Measurements from ENCODE around the gene LRCH1.
"Not testable (repeated sequence)": the region's sequence is repeated elsewhere in the genome, so short reads cannot be mapped to it uniquely, and the experiment has no call there.

Gene LRCH1

DNA sequence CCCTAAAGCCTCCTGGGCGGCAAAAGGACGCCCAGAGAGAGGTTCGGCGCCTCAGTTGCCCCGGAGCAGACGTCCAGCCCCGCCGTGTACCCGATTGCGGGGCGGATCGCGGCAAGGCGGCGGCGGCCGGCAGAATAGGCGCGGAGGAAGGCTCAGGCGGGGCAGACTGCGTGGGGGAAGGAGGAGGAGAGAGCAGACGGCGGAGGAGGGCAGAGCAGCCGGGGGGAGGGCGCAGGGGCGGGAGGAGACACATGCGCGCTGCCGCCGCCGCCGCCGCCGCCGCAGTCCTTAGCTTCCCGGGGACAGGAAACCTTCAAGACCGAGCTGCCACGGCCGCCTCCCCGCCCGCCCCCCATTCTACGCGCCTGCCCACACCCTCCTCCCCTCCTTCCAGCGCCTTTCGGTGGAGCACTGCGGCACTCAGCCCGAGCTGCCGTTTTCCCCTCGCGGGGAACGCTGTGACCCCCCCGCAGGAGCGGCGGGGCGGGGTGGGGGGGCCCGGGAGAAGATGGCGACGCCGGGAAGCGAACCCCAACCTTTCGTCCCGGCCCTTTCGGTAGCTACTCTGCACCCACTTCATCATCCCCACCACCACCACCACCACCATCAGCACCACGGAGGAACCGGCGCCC lies at the start of gene LRCH1:
Gene LRCH1, plus strand, starts transcription at position 282 of the 632 bp plus-strand sequence. Its CDS starts 227 bp downstream, at position 509.
- DNase-seq, result peak; percentile 88
- ATAC-seq, result peak; percentile 83

DNA sequence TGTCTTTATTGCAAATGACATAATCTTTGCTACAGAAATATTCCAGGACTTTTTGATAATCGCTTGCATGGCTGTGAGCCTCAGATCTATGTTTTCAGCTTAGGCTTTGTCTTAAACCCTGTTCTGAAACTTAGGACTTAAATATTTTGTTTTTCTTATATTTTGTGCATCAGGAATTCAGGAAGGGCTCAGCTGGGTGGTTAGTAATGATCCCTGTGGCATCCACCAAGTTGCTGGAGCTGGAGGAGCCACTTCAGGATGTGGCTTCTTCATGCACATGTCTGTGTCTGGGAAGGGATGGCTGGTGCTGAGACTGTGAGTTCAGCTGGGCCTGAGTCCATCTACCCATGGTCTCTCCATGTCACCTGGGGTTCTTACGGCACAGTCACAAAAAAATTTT lies 48.9 kb upstream of the LRCH1 start:
- ATAC-seq, result no peak

GRCh38 chr13:46507981-46508380 lies 45.0 kb upstream of the LRCH1 start:
- DNase-seq (no peak), ATAC-seq (no peak)

More for the DNA sequence above, 48.9 kb upstream of the LRCH1 start:
- no peak for DNase-seq

- ATAC-seq (no peak), DNase-seq (no peak)
Observed at GRCh38 chr13:46509981-46510380, 43.0 kb upstream of the LRCH1 start.

- ATAC-seq, result no peak
Observed at GRCh38 chr13:46515803-46516202, 37.2 kb upstream of the LRCH1 start.

DNA sequence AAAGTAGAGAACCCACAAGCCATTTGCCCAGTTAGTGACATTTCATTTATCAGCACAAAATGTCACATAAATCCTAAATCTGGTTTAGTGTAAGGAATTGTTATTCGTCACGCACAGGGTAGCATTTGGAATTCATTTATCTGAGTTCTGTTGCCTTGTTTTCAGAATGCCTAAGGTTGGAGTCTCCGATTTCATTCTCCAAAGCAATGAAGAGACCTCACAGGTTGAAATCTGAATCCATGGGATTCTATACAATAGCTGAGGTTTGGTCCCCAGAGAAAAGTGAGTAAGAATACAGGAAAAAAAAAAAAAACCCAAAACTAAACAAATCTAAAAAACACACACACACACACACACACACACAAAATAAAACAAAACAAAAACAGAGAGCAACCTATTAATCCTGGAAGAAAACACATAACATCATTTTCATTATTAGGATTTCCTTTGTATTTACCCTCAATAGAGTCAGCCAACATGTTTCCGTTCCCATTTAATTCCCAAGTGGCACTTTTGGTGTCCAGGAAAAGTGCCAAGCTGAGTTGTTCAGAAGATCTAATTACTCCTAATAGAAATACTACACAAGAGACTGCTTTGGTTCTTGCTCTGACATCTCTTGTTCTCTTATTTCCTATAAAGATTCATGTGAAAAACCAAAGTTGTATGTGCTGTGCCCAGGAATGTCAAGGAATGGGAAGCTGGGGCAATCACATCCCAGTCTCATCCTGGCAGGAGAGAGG lies 36.2 kb upstream of the LRCH1 start:
- DNase-seq (no peak), ATAC-seq (no peak)

More at GRCh38 chr13:46515803-46516202, 37.2 kb upstream of the LRCH1 start:
- DNase-seq, result no peak

DNA sequence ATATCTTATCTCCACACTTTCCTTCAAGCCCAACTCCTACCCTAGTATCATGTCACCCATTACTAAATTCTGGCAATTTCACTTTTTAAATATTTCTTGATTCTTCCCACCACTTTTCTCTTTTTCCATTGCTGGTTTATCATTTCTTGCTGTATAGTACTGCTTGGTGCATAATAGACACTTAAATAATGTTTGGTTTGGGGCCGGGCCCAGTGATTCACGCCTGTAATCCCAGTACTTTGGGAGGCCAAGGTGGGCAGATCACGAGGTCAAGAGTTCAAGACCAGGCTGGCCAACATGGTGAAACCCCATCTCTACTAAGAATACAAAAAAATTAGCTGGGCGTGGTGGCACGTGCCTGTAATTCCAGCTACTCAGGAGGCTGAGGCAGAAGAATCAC lies 35.2 kb upstream of the LRCH1 start:
- not testable (repeated sequence) for DNase-seq
- peak; percentile 59 for ATAC-seq

GRCh38 chr13:46519182-46519581 lies 33.8 kb upstream of the LRCH1 start:
- DNase-seq, result no peak
- no peak for ATAC-seq

DNA sequence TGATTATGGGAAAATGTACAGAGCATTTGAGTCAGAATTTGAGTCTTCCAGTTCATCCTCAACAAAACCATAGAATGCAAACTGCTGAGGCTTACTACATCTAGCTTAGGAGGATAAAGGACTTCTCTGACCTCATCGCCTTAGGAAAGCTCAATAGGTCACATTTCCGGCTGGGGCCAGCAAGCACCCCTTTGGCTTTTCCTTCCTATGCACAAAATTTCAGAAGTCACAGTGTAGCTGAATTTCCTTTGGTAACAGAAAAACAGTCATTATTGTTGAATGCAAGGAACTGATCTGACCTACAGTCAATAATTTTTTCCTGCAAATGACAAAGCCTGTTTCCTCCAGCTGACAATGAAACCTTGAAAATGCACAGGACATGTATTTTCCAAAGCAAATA lies 32.8 kb upstream of the LRCH1 start:
- ATAC-seq (no peak), DNase-seq (no peak)

GRCh38 chr13:46521486-46521885 lies 31.5 kb upstream of the LRCH1 start:
- ATAC-seq (no peak), DNase-seq (no peak)

- no peak for DNase-seq
- ATAC-seq, result no peak
Observed at GRCh38 chr13:46521921-46522747, 30.8 kb upstream of the LRCH1 start.

DNA sequence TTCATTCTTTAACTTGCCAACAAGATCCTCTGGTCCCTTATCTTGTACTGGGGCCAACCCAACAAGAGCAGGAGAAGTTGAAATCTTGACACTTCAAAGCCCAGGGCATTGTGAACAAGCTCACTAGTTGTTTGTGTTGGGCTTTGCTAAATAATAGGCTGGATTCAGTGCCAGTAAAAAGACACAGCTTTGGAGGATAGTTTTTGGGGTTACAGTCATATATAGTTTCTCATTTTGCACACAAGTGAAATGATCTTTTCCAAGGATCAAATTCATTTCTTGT lies 30.3 kb upstream of the LRCH1 start:
- DNase-seq (no peak), ATAC-seq (no peak)

- ATAC-seq (no peak), DNase-seq (no peak)
Observed at GRCh38 chr13:46523972-46524752, 28.8 kb upstream of the LRCH1 start.

DNA sequence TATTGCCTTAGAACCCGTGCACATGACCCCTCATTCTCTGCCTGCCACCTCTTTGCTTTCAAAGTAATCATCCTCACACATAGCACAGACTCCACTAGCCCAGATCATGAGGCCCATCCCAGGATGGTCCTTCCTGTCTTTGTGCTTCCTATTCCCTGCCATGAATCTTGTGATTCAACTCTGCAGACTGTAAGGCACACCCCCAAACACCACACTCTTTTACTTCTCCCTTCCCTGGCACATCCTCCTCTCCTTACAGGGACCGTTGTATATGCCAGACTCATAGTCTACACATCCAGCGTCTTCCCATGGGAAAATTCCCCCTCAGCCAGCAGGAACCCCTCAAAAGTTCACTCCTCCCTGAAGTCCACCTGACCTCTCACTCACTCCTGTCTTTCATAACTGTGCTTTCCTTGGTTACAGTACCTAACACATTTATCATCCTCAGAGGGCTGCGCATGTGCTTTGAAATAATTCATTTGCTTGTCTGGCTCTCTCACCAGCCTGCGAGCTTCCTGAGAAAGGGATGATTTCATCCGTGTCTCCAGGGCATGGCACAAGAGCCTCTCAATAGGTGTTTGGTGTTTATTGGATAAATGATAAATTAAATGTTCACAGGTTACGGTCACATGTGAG lies 26.8 kb upstream of the LRCH1 start:
- DNase-seq (no peak), ATAC-seq (no peak)

DNA sequence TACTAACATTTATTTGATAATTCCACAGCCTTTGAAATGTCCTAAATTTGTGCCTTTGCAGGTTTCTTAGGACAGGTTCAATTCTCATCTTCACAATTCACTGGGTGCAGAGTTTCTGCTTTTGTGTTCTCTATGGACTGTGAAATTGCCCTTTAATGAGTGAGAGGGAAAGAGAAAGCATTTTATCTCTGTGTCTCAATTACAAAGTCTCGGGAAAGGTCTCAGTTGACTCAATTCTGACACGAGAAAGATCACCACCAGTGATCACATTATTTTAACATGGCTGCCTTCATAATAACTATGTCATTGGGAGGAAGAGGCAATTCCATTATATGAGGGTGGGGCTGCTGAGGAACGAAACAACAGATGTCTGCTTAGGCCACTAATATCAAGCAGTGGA lies 26.2 kb upstream of the LRCH1 start:
- ATAC-seq (no peak), DNase-seq (no peak)

DNA sequence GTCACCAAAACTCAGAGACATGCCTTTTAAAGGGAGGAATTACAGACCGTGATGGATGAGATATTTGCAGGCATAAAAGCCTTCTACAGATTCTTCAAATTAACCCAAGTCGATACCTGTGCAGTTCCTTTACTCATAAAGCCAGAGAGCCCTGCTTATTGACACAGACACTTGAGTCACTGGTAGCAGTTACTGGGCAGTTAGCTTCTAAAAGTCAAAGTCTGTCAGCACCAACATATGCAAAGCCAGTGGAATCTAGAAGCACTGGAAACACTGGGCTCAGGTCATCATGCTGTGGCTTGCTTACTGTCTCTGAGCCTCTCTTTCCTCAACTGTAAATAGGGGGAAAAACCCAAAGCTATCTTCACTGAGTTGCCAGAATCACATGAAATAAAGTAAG lies 25.7 kb upstream of the LRCH1 start:
- DNase-seq (no peak), ATAC-seq (no peak)

- peak; percentile 19 for ATAC-seq
- no peak for DNase-seq
Observed at GRCh38 chr13:46529216-46529919, 23.6 kb upstream of the LRCH1 start.

GRCh38 chr13:46530084-46530935 lies 22.7 kb upstream of the LRCH1 start:
- DNase-seq, result no peak
- ATAC-seq, result peak; percentile 60

- DNase-seq (no peak), ATAC-seq (no peak)
Observed at GRCh38 chr13:46531953-46532352, 21.0 kb upstream of the LRCH1 start.

DNA sequence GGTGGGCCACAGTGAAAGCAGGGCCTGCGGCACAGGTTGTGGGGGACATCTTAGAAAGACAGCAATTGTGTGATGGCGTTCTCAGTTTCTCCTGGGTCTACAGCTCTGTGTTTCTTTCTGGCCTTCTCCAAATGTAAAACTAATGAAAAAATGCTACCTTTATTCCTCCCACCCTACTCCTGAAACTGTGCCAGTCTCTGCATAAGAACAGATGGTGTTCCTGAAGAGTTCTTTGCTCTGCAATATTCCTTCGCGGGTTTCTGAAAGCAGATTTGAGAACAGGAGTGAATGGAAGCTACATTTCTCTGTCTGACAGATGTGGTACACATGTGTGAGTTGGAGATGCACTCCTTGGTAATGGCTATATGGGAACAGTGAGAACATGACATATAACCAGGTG lies 18.0 kb upstream of the LRCH1 start:
- ATAC-seq, result no peak
- DNase-seq, result no peak

All from stimulated activated naive CD8-positive, alpha-beta T cell treated with anti-CD3 and anti-CD28 coated beads, Interleukin-15, Interleukin-2, amounts not matched to agents 100 U/mL and 50 U/mL, for 24 hours (primary cell).